ENCODE data around the gene RBM46.

GRCh38 chr4:154854362-154854761, 73.3 kb downstream of the RBM46 start:
- peak; percentile 16 for TF ChIP-seq CTCF (IDR thresholded peaks at IDR 0.05; ENCODE audit: low read depth, low read length, poor library complexity, severe bottlenecking)
- no peak for TF ChIP-seq EZH2phosphoT487 (IDR thresholded peaks at IDR 0.05; ENCODE audit: borderline replicate concordance, low read length)

All from DOHH2 (cell line).